Uterus (tissue), 4 donors: Measurements from ENCODE around the gene RPS18. TPM values are rescaled to one million over a fixed set of nuclear protein-coding genes. Genes with fewer than 3 reads are reported as not detected.

Source experiments
- DNase-seq, 2 donors: peaks; one replicate each; pipeline ENCODE4 v3.0.0-alpha.2; 2019 to 2020
- H3K27ac ChIP-seq, 2 donors: fragments of 200-600 bp; sonication (generic); 1 replicate in 1 of 2; 2 replicates in 1 of 2; pipeline ENCODE4 v1.5.1; 2016 to 2018
- H3K27me3 ChIP-seq, 2 donors: fragments of 200-600 bp; sonication (generic); one replicate each; pipeline ENCODE4 v1.5.1; 2018 to 2019; ENCODE audit warnings: control low read depth in 1 of 2
- H3K36me3 ChIP-seq, 2 donors: fragments of 200-600 bp; sonication (generic); one replicate each; pipeline ENCODE4 v1.5.1; 2019; ENCODE audit warnings: control low read depth in 1 of 2
- H3K4me1 ChIP-seq, 2 donors: fragments of 200-600 bp; sonication (generic); one replicate each; pipeline ENCODE4 v1.5.1; 2018 to 2019; ENCODE audit warnings: control low read depth in 1 of 2
- H3K4me3 ChIP-seq, 2 donors: fragments of 200-600 bp; sonication (generic); 1 replicate in 1 of 2; 2 replicates in 1 of 2; pipeline ENCODE4 v1.5.1; 2018 to 2019; ENCODE audit warnings: mild to moderate bottlenecking in 1 of 2
- H3K9me3 ChIP-seq, 2 donors: fragments of 200-600 bp; sonication (generic); one replicate each; pipeline ENCODE4 v1.5.1; 2019; ENCODE audit warnings: control low read depth in 1 of 2
- CTCF ChIP-seq, 4 experiments: fragments of 200-600 bp in 2 of 4; fragments of 450-650 bp in 2 of 4; sonication (generic) in 2 of 4; IDR thresholded peaks; one replicate each; pipeline ENCODE4 v1.5.1; 2016 to 2019; ENCODE audit warnings: antibody characterized with exemption in 4 of 4, mild to moderate bottlenecking in 2 of 4, moderate library complexity in 1 of 4
- POLR2A ChIP-seq, 2 donors: fragments of 450-650 bp; IDR thresholded peaks; one replicate each; pipeline ENCODE4 v1.6.1; 2016; ENCODE audit warnings: antibody characterized with exemption in 2 of 2, mild to moderate bottlenecking in 1 of 2, moderate library complexity in 1 of 2
- intact Hi-C: fragments of 100-400 bp; cut with DNase I; formaldehyde crosslinking; loops from one replicate; pipeline ENCODE4 v1.15.1; 2023; ENCODE audit warnings: low total_unique reads
- total RNA-seq, 4 donors: library from RNA; depleted of rRNA in 3 of 4; stranded (reverse); fragments of >200 nt in 3 of 4; gene quantifications; one replicate each; pipeline versions ENCODE4 v1.1.0 to v1.2.4, GENCODE V29; 2014 to 2023
- donor health status: DM: yes; HTN: yes; CAD: no.

The RPS18 gene
- total RNA-seq, 4 donors from 2014 or later = 2,386 to 5,510 (median 4,061) TPM

DNA sequence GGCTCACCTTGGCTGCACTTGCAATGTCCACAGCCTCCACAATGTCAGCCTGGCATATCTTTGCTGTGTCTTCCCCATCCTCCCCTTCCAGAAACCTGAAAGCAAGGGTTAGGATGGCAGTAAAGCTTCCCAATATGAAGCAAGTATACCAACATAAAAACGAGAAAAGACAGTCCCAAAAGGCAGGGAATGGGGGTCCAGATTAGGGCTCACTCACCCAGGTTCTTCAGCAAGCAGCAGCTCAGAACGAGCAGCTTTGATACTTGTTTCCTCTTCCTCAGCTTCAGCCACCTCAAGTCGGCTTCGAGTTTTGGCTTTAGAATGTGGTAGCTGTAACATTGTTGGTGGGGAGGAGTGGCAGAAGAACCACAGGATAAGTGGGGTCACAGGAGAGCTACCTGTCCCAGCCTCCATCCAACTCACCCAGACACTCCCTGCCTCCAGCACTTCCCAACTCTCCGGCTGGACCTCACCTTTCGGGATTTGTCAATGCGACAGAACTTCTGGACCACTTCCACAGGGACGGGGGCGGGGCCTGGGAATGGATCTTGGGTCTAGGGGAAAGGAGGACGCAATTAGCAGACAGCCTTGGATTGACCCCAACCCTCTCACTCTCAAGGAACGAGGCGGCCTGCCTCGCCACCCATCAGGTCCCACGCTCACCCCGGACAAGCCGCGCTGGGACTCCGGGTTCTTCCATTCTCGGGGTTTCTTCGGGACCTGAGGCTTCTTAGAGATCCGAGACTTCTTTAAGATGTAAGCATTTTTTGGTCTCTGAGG lies 16.5 kb downstream of the RPS18 start:
- H3K36me3 ChIP-seq = no peaks in the 10 kb centered on the region
- H3K27me3 ChIP-seq = no peaks in the 10 kb centered on the region
- H3K27ac ChIP-seq = peak overlapping the region; percentile 81 to 87
- TF ChIP-seq POLR2A (IDR thresholded peaks at IDR 0.05) (no peak), CTCF (IDR thresholded peaks at IDR 0.05) (no peak)
- DNase-seq = no peak
- peaks cover 9 to 20% of the 10 kb centered on the region in 2 donors for H3K4me1 ChIP-seq
- no peaks in the 10 kb centered on the region for H3K9me3 ChIP-seq
- peak overlapping the region; percentile 80 to 92 for H3K4me3 ChIP-seq
- intact Hi-C loops = no loop called here

GRCh38 chr6:33288921-33289783 lies 17.3 kb downstream of the RPS18 start, which contains the start of the genes PFDN6 and WDR46:
Gene PFDN6, plus strand, starts transcription at chr6:33289601. Its CDS starts 256 bp downstream, at chr6:33289857.
Gene WDR46, minus strand, starts transcription at chr6:33289239. Its CDS starts 69 bp downstream, at chr6:33289170.
- Histone ChIP-seq H3K27ac (peak within 1 kb of the TSS; percentile 81 to 87), H3K27me3 (no peaks in the 10 kb centered on the region), H3K4me3 (peak within 1 kb of the TSS; percentile 80 to 92), H3K4me1 (peaks cover 9 to 20% of the 10 kb centered on the region in 2 donors), H3K9me3 (no peaks in the 10 kb centered on the region), H3K36me3 (no peaks in the 10 kb centered on the region)
- intact Hi-C loops = no loop called here
- DNase-seq = peak; percentile 79 to 84
- peak in 1 of 2 donors; percentile 34 for TF ChIP-seq POLR2A (IDR thresholded peaks at IDR 0.05)
- peak in 1 of 4 experiments; percentile 5 for TF ChIP-seq CTCF (IDR thresholded peaks at IDR 0.05)

DNA sequence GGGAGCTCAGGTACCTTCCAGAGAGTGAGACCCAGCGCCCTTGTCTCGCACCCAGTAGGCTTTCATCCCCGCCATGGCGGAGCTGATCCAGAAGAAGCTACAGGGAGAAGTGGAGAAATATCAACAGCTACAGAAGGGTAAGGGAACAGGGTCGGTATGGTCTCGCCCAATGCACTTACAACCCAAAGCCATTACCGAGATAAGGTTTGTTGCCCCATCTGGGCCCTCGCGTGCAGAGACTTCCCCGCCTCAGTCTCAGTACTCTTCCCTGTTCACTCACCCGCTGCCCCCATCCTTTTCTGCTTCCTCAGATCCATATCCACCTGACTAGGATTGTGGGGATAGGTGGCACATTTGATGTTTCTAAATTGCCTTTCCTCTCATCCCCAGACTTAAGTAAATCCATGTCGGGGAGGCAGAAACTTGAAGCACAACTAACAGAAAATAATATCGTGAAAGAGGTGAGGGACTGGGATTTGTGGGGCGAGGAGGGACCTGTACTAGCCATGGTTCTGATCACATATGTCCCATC lies 18.0 kb downstream of the RPS18 start:
- no peaks in the 10 kb centered on the region for H3K36me3 ChIP-seq
- H3K4me3 ChIP-seq = peak overlapping the region; percentile 80 to 92
- peak overlapping the region; percentile 81 to 87 for H3K27ac ChIP-seq
- TF ChIP-seq CTCF (IDR thresholded peaks at IDR 0.05) (no peak), POLR2A (IDR thresholded peaks at IDR 0.05) (no peak)
- no peak for DNase-seq
- no peaks in the 10 kb centered on the region for H3K9me3 ChIP-seq
- peaks cover 9 to 20% of the 10 kb centered on the region in 2 donors for H3K4me1 ChIP-seq
- H3K27me3 ChIP-seq = no peaks in the 10 kb centered on the region
- intact Hi-C loops = loop anchor here (10.0 kb wide), 2 partner anchors 85 to 135 kb away; partner anchors contain the start of genes HSD17B8, RING1, RXRB and SLC39A7

DNA sequence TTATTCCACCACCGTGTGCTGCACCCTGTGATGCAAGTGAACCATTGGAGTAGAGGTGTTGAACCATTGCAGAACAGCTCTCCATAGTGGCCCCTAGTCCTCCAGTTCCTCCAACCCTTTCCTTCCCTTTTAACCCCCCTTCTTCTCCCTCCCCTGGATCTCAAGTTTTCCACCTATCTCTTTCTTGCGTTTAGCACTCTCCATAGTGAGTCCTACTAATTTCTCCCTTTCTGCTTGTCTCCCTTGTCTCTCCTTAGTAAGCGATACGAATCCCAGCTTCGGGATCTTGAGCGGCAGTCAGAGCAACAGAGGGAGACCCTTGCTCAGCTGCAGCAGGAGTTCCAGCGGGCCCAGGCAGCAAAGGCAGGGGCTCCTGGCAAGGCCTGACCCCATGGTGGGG lies 18.6 kb downstream of the RPS18 start:
- TF ChIP-seq CTCF (IDR thresholded peaks at IDR 0.05) (no peak), POLR2A (IDR thresholded peaks at IDR 0.05) (no peak)
- Histone ChIP-seq H3K4me1 (peaks cover 9 to 20% of the 10 kb centered on the region in 2 donors), H3K27ac (no peak overlapping the region), H3K4me3 (peak overlapping the region in 1 of 2 donors; percentile 80), H3K9me3 (no peaks in the 10 kb centered on the region), H3K36me3 (no peaks in the 10 kb centered on the region), H3K27me3 (no peaks in the 10 kb centered on the region)
- intact Hi-C loops = loop anchor here (10.0 kb wide), 2 partner anchors 86 to 134 kb away; partner anchors contain the start of genes HSD17B8, RING1, RXRB and SLC39A7
- no peak for DNase-seq
